ENCODE data around the gene FXYD2. TPM values are rescaled to one million over a fixed set of nuclear protein-coding genes. Genes with fewer than 3 reads are reported as not detected.

Gene FXYD2
- total RNA-seq, 1 experiment from 2014 or later: not detected

- no peak for TF ChIP-seq EZH2 (IDR thresholded peaks at IDR 0.05; ENCODE audit: low read length, unreplicated experiment)
- no peaks in the 10 kb centered on the region for H3K4me1 ChIP-seq (ENCODE audit: insufficient read depth, low read length)
- intact Hi-C loops (cut with micrococcal nuclease): no loop called here
- no peaks in the 10 kb centered on the region for H4K20me1 ChIP-seq (ENCODE audit: low read length)
- H3K9ac ChIP-seq (ENCODE audit: low read length): no peak overlapping the region
- H3F3A ChIP-seq (ENCODE audit: low read length, unreplicated experiment): no peaks in the 10 kb centered on the region
- H3K9me3 ChIP-seq (ENCODE audit: low read length): no peaks in the 10 kb centered on the region
- ChIA-PET CTCF (no interaction called here), POLR2A (ENCODE audit: unreplicated experiment) (no interaction called here)
- no peaks in the 10 kb centered on the region for H3K9me2 ChIP-seq (replicated peaks; ENCODE audit: low read length)
- no peak overlapping the region for H2AFZ ChIP-seq (ENCODE audit: low read length)
- H3K36me3 ChIP-seq (ENCODE audit: low read depth, low read length): no peaks in the 10 kb centered on the region
- no peaks in the 10 kb centered on the region for H3K79me2 ChIP-seq (ENCODE audit: low read length)
- H3K27me3 ChIP-seq (ENCODE audit: low read length): peaks cover 83% of the 10 kb centered on the region
- DNase-seq: no peak
- no peak overlapping the region for H3K4me2 ChIP-seq (ENCODE audit: low read length)
- ATAC-seq: no peak
- no TSS peak for BruUV-seq (replicated peaks)
- H3K4me3 ChIP-seq (ENCODE audit: low read length): no peak overlapping the region
- no peak overlapping the region for H3K27ac ChIP-seq (ENCODE audit: low read length)
Measured at GRCh38 chr11:117792992-117793391, 31.6 kb downstream of the FXYD2 start.

- POLR2A ChIA-PET (ENCODE audit: unreplicated experiment): no interaction called here
- H3K27me3 ChIP-seq (ENCODE audit: low read length): peaks cover 84% of the 10 kb centered on the region
Measured at GRCh38 chr11:117792241-117792640, 32.3 kb downstream of the FXYD2 start.

GRCh38 chr11:117790279-117790678 is 34.3 kb downstream of the FXYD2 start:
- H3K27me3 ChIP-seq (ENCODE audit: low read length): peaks cover 82% of the 10 kb centered on the region
- H3K4me2 ChIP-seq (ENCODE audit: low read length): no peak overlapping the region
- H3K36me3 ChIP-seq (ENCODE audit: low read depth, low read length): no peaks in the 10 kb centered on the region
- peaks cover 7% of the 10 kb centered on the region; the same call in 1 of the 2 replicates for H3K4me1 ChIP-seq (ENCODE audit: insufficient read depth, low read length)
- H3K9me3 ChIP-seq (ENCODE audit: low read length): no peaks in the 10 kb centered on the region
- no peak for TF ChIP-seq EZH2phosphoT487 (IDR thresholded peaks at IDR 0.05; ENCODE audit: borderline replicate concordance, low read length)
- TF ChIP-seq CTCF (conservative IDR thresholded peaks at IDR 0.05; ENCODE audit: low read depth, low read length): no peak
- TF ChIP-seq EZH2 (IDR thresholded peaks at IDR 0.05; ENCODE audit: low read length, unreplicated experiment): no peak
- DNase-seq (no peak), ATAC-seq (no peak)
- H3K79me2 ChIP-seq (ENCODE audit: low read length): no peaks in the 10 kb centered on the region
- H3K9me2 ChIP-seq (replicated peaks; ENCODE audit: low read length): no peaks in the 10 kb centered on the region
- BruUV-seq (replicated peaks): no TSS peak
- CTCF ChIA-PET: no interaction called here
- no peak overlapping the region for H2AFZ ChIP-seq (ENCODE audit: low read length)
- POLR2A ChIA-PET (ENCODE audit: unreplicated experiment): no interaction called here
- no peaks in the 10 kb centered on the region for H3F3A ChIP-seq (ENCODE audit: low read length, unreplicated experiment)
- no peak overlapping the region for H3K27ac ChIP-seq (ENCODE audit: low read length)
- no peak overlapping the region for H3K4me3 ChIP-seq (ENCODE audit: low read length)
- no peak overlapping the region for H3K9ac ChIP-seq (ENCODE audit: low read length)
- no peaks in the 10 kb centered on the region for H4K20me1 ChIP-seq (ENCODE audit: low read length)
- intact Hi-C loops (cut with micrococcal nuclease): no loop called here

More at GRCh38 chr11:117792241-117792640, 32.3 kb downstream of the FXYD2 start:
- Histone ChIP-seq H3K9me2 (replicated peaks; ENCODE audit: low read length) (no peaks in the 10 kb centered on the region), H4K20me1 (ENCODE audit: low read length) (no peaks in the 10 kb centered on the region), H3K4me2 (ENCODE audit: low read length) (no peak overlapping the region), H3F3A (ENCODE audit: low read length, unreplicated experiment) (no peaks in the 10 kb centered on the region), H3K4me1 (ENCODE audit: insufficient read depth, low read length) (no peaks in the 10 kb centered on the region), H3K27ac (ENCODE audit: low read length) (no peak overlapping the region), H3K4me3 (ENCODE audit: low read length) (no peak overlapping the region), H3K79me2 (ENCODE audit: low read length) (no peaks in the 10 kb centered on the region), H2AFZ (ENCODE audit: low read length) (no peak overlapping the region), H3K9me3 (ENCODE audit: low read length) (no peaks in the 10 kb centered on the region), H3K36me3 (ENCODE audit: low read depth, low read length) (no peaks in the 10 kb centered on the region), H3K9ac (ENCODE audit: low read length) (no peak overlapping the region)
- intact Hi-C loops (cut with micrococcal nuclease): no loop called here
- no peak for DNase-seq
- no peak for ATAC-seq
- CTCF ChIA-PET: no interaction called here
- TF ChIP-seq CTCF (conservative IDR thresholded peaks at IDR 0.05; ENCODE audit: low read depth, low read length): no peak
- TF ChIP-seq EZH2 (IDR thresholded peaks at IDR 0.05; ENCODE audit: low read length, unreplicated experiment): no peak
- TF ChIP-seq EZH2phosphoT487 (IDR thresholded peaks at IDR 0.05; ENCODE audit: borderline replicate concordance, low read length): no peak
- BruUV-seq (replicated peaks): no TSS peak
